Measurements from ENCODE around the gene GPRC5D. TPM values are rescaled to one million over a fixed set of nuclear protein-coding genes. Genes with fewer than 3 reads are reported as not detected.

The GPRC5D gene
- total RNA-seq, 1 experiment from 2014 or later, result 0.33 TPM

GRCh38 chr12:13000925-13001774 is 49.2 kb upstream of the GPRC5D start (continued):
- TF ChIP-seq ELF4 (CRISPR knock-in tag; IDR thresholded peaks at IDR 0.05; ENCODE audit: low read depth), result no peak
- TF ChIP-seq, protein P1, sequence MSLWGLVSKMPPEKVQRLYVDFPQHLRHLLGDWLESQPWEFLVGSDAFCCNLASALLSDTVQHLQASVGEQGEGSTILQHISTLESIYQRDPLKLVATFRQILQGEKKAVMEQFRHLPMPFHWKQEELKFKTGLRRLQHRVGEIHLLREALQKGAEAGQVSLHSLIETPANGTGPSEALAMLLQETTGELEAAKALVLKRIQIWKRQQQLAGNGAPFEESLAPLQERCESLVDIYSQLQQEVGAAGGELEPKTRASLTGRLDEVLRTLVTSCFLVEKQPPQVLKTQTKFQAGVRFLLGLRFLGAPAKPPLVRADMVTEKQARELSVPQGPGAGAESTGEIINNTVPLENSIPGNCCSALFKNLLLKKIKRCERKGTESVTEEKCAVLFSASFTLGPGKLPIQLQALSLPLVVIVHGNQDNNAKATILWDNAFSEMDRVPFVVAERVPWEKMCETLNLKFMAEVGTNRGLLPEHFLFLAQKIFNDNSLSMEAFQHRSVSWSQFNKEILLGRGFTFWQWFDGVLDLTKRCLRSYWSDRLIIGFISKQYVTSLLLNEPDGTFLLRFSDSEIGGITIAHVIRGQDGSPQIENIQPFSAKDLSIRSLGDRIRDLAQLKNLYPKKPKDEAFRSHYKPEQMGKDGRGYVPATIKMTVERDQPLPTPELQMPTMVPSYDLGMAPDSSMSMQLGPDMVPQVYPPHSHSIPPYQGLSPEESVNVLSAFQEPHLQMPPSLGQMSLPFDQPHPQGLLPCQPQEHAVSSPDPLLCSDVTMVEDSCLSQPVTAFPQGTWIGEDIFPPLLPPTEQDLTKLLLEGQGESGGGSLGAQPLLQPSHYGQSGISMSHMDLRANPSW (CRISPR knock-in tag; conservative IDR thresholded peaks at IDR 0.05; ENCODE audit: low read depth), result no peak
- TF ChIP-seq AFF4 (CRISPR knock-in tag; IDR thresholded peaks at IDR 0.05; ENCODE audit: borderline replicate concordance), result no peak
- no peak for TF ChIP-seq RELA (CRISPR knock-in tag; IDR thresholded peaks at IDR 0.05; ENCODE audit: borderline replicate concordance)
- 0 out of 2 replicates have a peak, but pooled peaks have one; percentile 35 for TF ChIP-seq USF1 (CRISPR knock-in tag; IDR thresholded peaks at IDR 0.05)
- TF ChIP-seq USF2 (CRISPR knock-in tag; IDR thresholded peaks at IDR 0.05), result no peak
- no peak for TF ChIP-seq FOXK1 (CRISPR knock-in tag; IDR thresholded peaks at IDR 0.05)
- TF ChIP-seq CTCF (IDR thresholded peaks at IDR 0.05), result no peak
- no peak for TF ChIP-seq NFATC4 (CRISPR knock-in tag; IDR thresholded peaks at IDR 0.05)
- no peak for TF ChIP-seq ESRRA (CRISPR knock-in tag; IDR thresholded peaks at IDR 0.05; ENCODE audit: borderline replicate concordance)
- TF ChIP-seq ZNF219 (CRISPR knock-in tag; IDR thresholded peaks at IDR 0.05; ENCODE audit: borderline replicate concordance), result no peak
- no peak for TF ChIP-seq TCF7 (CRISPR knock-in tag; IDR thresholded peaks at IDR 0.05; ENCODE audit: low read depth)
- TF ChIP-seq JUN (CRISPR knock-in tag; IDR thresholded peaks at IDR 0.05), result no peak
- TF ChIP-seq CDX4 (CRISPR knock-in tag; IDR thresholded peaks at IDR 0.05; ENCODE audit: borderline replicate concordance), result no peak
- TF ChIP-seq NR1H2 (CRISPR knock-in tag; IDR thresholded peaks at IDR 0.05), result no peak
- TF ChIP-seq, protein P2, sequence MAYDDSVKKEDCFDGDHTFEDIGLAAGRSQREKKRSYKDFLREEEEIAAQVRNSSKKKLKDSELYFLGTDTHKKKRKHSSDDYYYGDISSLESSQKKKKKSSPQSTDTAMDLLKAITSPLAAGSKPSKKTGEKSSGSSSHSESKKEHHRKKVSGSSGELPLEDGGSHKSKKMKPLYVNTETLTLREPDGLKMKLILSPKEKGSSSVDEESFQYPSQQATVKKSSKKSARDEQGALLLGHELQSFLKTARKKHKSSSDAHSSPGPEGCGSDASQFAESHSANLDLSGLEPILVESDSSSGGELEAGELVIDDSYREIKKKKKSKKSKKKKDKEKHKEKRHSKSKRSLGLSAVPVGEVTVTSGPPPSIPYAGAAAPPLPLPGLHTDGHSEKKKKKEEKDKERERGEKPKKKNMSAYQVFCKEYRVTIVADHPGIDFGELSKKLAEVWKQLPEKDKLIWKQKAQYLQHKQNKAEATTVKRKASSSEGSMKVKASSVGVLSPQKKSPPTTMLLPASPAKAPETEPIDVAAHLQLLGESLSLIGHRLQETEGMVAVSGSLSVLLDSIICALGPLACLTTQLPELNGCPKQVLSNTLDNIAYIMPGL (CRISPR knock-in tag; IDR thresholded peaks at IDR 0.05), result peak; percentile 64; the same call in 1 of the 2 replicates
- TF ChIP-seq ATF6 (CRISPR knock-in tag; IDR thresholded peaks at IDR 0.05), result no peak
- peak; percentile 80; the same call in 1 of the 2 replicates for TF ChIP-seq FOXP1 (CRISPR knock-in tag; IDR thresholded peaks at IDR 0.05; ENCODE audit: borderline replicate concordance)
- no peak for TF ChIP-seq ZBTB21 (CRISPR knock-in tag; IDR thresholded peaks at IDR 0.05; ENCODE audit: borderline replicate concordance)
- TF ChIP-seq FOXJ3 (CRISPR knock-in tag; IDR thresholded peaks at IDR 0.05; ENCODE audit: borderline replicate concordance), result no peak
- no peak for TF ChIP-seq GABPB1 (CRISPR knock-in tag; IDR thresholded peaks at IDR 0.05)
- no peak for TF ChIP-seq OVOL2 (CRISPR knock-in tag; IDR thresholded peaks at IDR 0.05; ENCODE audit: borderline replicate concordance)
- no peak for TF ChIP-seq ZNF121 (CRISPR knock-in tag; IDR thresholded peaks at IDR 0.05)

Data from WTC11 (cell line).